Sigmoid colon (tissue), 7 donors: Measurements from ENCODE around the gene ACTA1. TPM values are rescaled to one million over a fixed set of nuclear protein-coding genes. Genes with fewer than 3 reads are reported as not detected.
"Not testable (repeated sequence)": the region's sequence is repeated elsewhere in the genome, so short reads cannot be mapped to it uniquely, and the experiment has no call there.

ENCODE experiments used
- DNase-seq: peaks from one replicate; pipeline ENCODE4 v3.0.0-alpha.2; 2019
- H3K27ac ChIP-seq, 4 donors: fragments of 200-600 bp; sonication (generic); one replicate each; pipeline ENCODE4 v1.5.1; 2016 to 2019; ENCODE audit warnings: mild to moderate bottlenecking in 1 of 4
- H3K27me3 ChIP-seq, 3 donors: fragments of 200-600 bp; sonication (generic); one replicate each; pipeline ENCODE4 v1.5.1; 2019; ENCODE audit warnings: mild to moderate bottlenecking in 1 of 3
- H3K36me3 ChIP-seq, 4 donors: fragments of 200-600 bp; sonication (generic); one replicate each; pipeline ENCODE4 v1.5.1; 2016 to 2019
- H3K4me1 ChIP-seq, 4 donors: fragments of 200-600 bp; sonication (generic); one replicate each; pipeline ENCODE4 v1.5.1; 2017 to 2019
- H3K4me3 ChIP-seq, 4 donors: fragments of 200-600 bp; sonication (generic); one replicate each; pipeline ENCODE4 v1.5.1; 2017 to 2019; ENCODE audit warnings: mild to moderate bottlenecking in 2 of 4, moderate library complexity in 1 of 4
- H3K9me3 ChIP-seq, 4 donors: fragments of 200-600 bp in 3 of 4; sonication (generic) in 3 of 4; one replicate each; pipeline versions ENCODE4 v1.5.1 to v1.6.1; 2013 to 2019
- CTCF ChIP-seq, 4 experiments: fragments of 450-650 bp in 3 of 4; fragments of 200-600 bp in 1 of 4; IDR thresholded peaks; one replicate each; pipeline ENCODE4 v1.5.1; 2016 to 2019; ENCODE audit warnings: antibody characterized with exemption in 4 of 4, mild to moderate bottlenecking in 3 of 4, moderate library complexity in 2 of 4
- EP300 ChIP-seq, 4 donors: sonication (generic); formaldehyde crosslinking; IDR thresholded peaks; one replicate each; pipeline ENCODE4 v1.6.1; 2017; ENCODE audit warnings: antibody characterized with exemption in 4 of 4
- POLR2A ChIP-seq, 2 donors: fragments of 450-650 bp; IDR thresholded peaks; one replicate each; pipeline ENCODE4 v1.6.1; 2016; ENCODE audit warnings: antibody characterized with exemption in 2 of 2, mild to moderate bottlenecking in 2 of 2, moderate library complexity in 2 of 2
- POLR2AphosphoS5 ChIP-seq, 4 donors: sonication (generic); formaldehyde crosslinking; IDR thresholded peaks; one replicate each; pipeline ENCODE4 v1.6.1; 2017; ENCODE audit warnings: antibody characterized with exemption in 4 of 4
- WGBS, 2 donors: extraction: QIAGEN DNeasy Blood & Tissue Kit; methylation state at CpG; one replicate each; pipeline ENCODE4 v1.1.7; 2013; 5-methylcytosine and 5-hydroxymethylcytosine counted together
- intact Hi-C: fragments of 100-400 bp; cut with DNase I; formaldehyde crosslinking; loops from one replicate; pipeline ENCODE4 v1.15.1; 2023
- polyA plus RNA-seq, 3 donors: library from polyadenylated mRNA; stranded (reverse); fragments of 200-250 nt; gene quantifications; one replicate each; pipeline ENCODE4 v1.2.3, GENCODE V29; 2013
- total RNA-seq, 4 donors: library from RNA; depleted of rRNA; stranded (reverse); fragments of >200 nt; gene quantifications; one replicate each; pipeline ENCODE4 v1.1.0, GENCODE V29; 2016
- donor health status: healthy with polysubstance abuse.
- donor health status: Bipolar disorder and iron deficiency.
- donor health status: healthy.

Gene ACTA1
- total RNA-seq (under 1 TPM in 1 of 4 donors, not detected in 3; 0.36 TPM), polyA plus RNA-seq (10 to 100 TPM in 1 of 3 donors, 1 to 10 TPM in 2; 1.1 to 36.0 (median 4.6) TPM)

GRCh38 chr1:229434005-229434640 lies at the start of gene ACTA1:
TSS of gene ACTA1 (minus strand) at chr1:229434094. CDS start at chr1:229433115, 979 bp downstream.
- no peak for DNase-seq
- WGBS, 2 donors: 4 to 6% methylated on average over 51 of the region's 51 CpGs
- intact Hi-C loops: no loop called here
- H3K4me1 ChIP-seq: peaks cover 0 to 47% (median 43%) of the 10 kb centered on the region in 4 donors
- no peak within 1 kb of the TSS for H3K27ac ChIP-seq
- H3K9me3 ChIP-seq: no peaks in the 10 kb centered on the region
- peaks cover 51 to 67% (median 52%) of the 10 kb centered on the region in 3 donors for H3K27me3 ChIP-seq
- no peak for TF ChIP-seq POLR2A (IDR thresholded peaks at IDR 0.05)
- no peak for TF ChIP-seq POLR2AphosphoS5 (IDR thresholded peaks at IDR 0.05)
- no peak for TF ChIP-seq CTCF (IDR thresholded peaks at IDR 0.05)
- no peak for TF ChIP-seq EP300 (IDR thresholded peaks at IDR 0.05)
- H3K36me3 ChIP-seq: no peaks in the 10 kb centered on the region
- peak within 1 kb of the TSS in 3 of 4 donors; percentile 14 to 33 (median 23) for H3K4me3 ChIP-seq

GRCh38 chr1:229482511-229482910 lies 48.6 kb upstream of the ACTA1 start:
- intact Hi-C loops: no loop called here
- 95 to 96% methylated on average over 5 of the region's 5 CpGs for WGBS, 2 donors
- Histone ChIP-seq H3K4me1 (peaks cover 0 to 8% (median 4%) of the 10 kb centered on the region in 4 donors), H3K9me3 (no peaks in the 10 kb centered on the region), H3K27ac (peak overlapping the region in 2 of 4 donors; percentile 21 to 52), H3K27me3 (no peaks in the 10 kb centered on the region), H3K36me3 (peaks cover 13 to 88% (median 25%) of the 10 kb centered on the region in 4 donors), H3K4me3 (no peak overlapping the region)
- no peak for DNase-seq
- TF ChIP-seq CTCF (IDR thresholded peaks at IDR 0.05) (no peak), EP300 (IDR thresholded peaks at IDR 0.05) (no peak), POLR2AphosphoS5 (IDR thresholded peaks at IDR 0.05) (no peak), POLR2A (IDR thresholded peaks at IDR 0.05) (no peak)

- H3K27me3 ChIP-seq: no peaks in the 10 kb centered on the region
- H3K4me3 ChIP-seq: no peak overlapping the region
- TF ChIP-seq POLR2AphosphoS5 (IDR thresholded peaks at IDR 0.05): no peak
- TF ChIP-seq EP300 (IDR thresholded peaks at IDR 0.05): no peak
- TF ChIP-seq POLR2A (IDR thresholded peaks at IDR 0.05): no peak
- TF ChIP-seq CTCF (IDR thresholded peaks at IDR 0.05): no peak
- no peaks in the 10 kb centered on the region for H3K9me3 ChIP-seq
- H3K27ac ChIP-seq: no peak overlapping the region
- 86 to 95% methylated on average over 7 of the region's 7 CpGs for WGBS, 2 donors
- DNase-seq: no peak
- intact Hi-C loops: no loop called here
- peaks cover 3 to 88% (median 23%) of the 10 kb centered on the region in 4 donors for H3K36me3 ChIP-seq
- peaks cover 0 to 8% (median 4%) of the 10 kb centered on the region in 4 donors for H3K4me1 ChIP-seq
Measured at GRCh38 chr1:229480495-229480894, 46.6 kb upstream of the ACTA1 start.

GRCh38 chr1:229479660-229480399 lies 45.9 kb upstream of the ACTA1 start:
- no peak for TF ChIP-seq POLR2A (IDR thresholded peaks at IDR 0.05)
- Histone ChIP-seq H3K27ac (no peak overlapping the region), H3K9me3 (no peaks in the 10 kb centered on the region), H3K27me3 (no peaks in the 10 kb centered on the region), H3K36me3 (peaks cover 3 to 88% (median 27%) of the 10 kb centered on the region in 4 donors), H3K4me3 (no peak overlapping the region), H3K4me1 (peaks cover 0 to 8% (median 4%) of the 10 kb centered on the region in 4 donors)
- WGBS, 2 donors: 76 to 82% methylated on average over 10 of the region's 10 CpGs
- intact Hi-C loops: no loop called here
- DNase-seq: no peak

GRCh38 chr1:229478852-229479251 lies 45.0 kb upstream of the ACTA1 start:
- H3K36me3 ChIP-seq: peaks cover 6 to 88% (median 35%) of the 10 kb centered on the region in 4 donors
- 56 to 98% methylated on average over 1 of the region's 1 CpG for WGBS, 2 donors
- H3K27ac ChIP-seq: no peak overlapping the region
- intact Hi-C loops: no loop called here
- H3K27me3 ChIP-seq: no peaks in the 10 kb centered on the region
- DNase-seq: no peak
- H3K9me3 ChIP-seq: no peaks in the 10 kb centered on the region
- TF ChIP-seq CTCF (IDR thresholded peaks at IDR 0.05) (no peak), EP300 (IDR thresholded peaks at IDR 0.05) (no peak), POLR2AphosphoS5 (IDR thresholded peaks at IDR 0.05) (no peak), POLR2A (IDR thresholded peaks at IDR 0.05) (no peak)
- H3K4me1 ChIP-seq: peaks cover 0 to 8% (median 4%) of the 10 kb centered on the region in 4 donors
- H3K4me3 ChIP-seq: no peak overlapping the region

GRCh38 chr1:229475859-229476258 lies 42.0 kb upstream of the ACTA1 start:
- WGBS, 2 donors: 97% methylated on average over 13 of the region's 13 CpGs
- H3K27me3 ChIP-seq, H3K9me3 ChIP-seq, intact Hi-C loops, H3K4me1 ChIP-seq, H3K4me3 ChIP-seq, DNase-seq, H3K27ac ChIP-seq: not testable (repeated sequence)
- peaks cover 8 to 90% (median 39%) of the 10 kb centered on the region in 4 donors for H3K36me3 ChIP-seq
